HG03139 (cell line): ENCODE data around the gene DNAI1.

Experiments
- ATAC-seq: cut with Tn5 transposase; IDR thresholded peaks from one replicate; pipeline ENCODE4 v1.9.1; 2021; ENCODE audit not compliant: unreplicated experiment

The DNAI1 gene

DNA sequence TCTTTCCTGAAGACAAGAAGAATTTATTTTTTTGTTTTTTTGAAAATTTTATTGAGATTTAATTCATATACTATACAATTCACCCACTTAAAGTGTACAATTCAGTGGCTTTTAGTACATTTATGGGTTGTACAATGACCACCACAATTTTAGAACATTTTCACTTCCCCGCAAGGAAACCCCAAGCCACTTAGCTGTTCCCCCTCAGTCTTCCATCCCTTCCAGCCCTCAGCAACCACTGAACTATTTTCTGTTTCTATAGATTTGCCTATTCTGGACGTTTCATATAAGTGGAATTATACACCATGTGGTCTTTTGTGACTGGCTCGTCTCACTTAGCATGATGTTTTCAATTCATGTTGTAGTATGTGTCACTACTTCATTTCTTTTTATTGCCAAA lies 28.0 kb downstream of the DNAI1 start:
- ATAC-seq, result no peak

GRCh38 chr9:34490360-34490759 lies 31.8 kb downstream of the DNAI1 start:
- no peak for ATAC-seq

DNA sequence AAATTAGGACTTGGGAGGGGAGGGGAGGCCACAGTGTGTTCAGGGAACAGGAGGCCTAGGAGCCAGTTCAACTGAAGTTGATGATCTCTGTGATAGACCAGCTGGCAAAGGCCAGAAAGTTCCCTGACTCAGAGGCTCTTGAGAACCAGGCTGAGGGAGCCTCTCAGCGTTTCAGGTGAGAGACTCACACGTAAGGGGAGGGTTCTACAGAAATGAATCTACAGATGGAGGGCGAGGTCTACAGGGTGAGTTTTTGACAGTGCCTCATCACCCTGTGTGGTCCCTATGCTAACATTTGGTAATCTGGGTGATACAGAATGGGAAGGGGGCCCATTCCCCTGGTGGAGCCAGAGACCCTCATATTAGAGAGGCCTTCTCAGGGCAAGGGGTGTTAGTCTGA lies 32.2 kb downstream of the DNAI1 start:
- ATAC-seq, result no peak

DNA sequence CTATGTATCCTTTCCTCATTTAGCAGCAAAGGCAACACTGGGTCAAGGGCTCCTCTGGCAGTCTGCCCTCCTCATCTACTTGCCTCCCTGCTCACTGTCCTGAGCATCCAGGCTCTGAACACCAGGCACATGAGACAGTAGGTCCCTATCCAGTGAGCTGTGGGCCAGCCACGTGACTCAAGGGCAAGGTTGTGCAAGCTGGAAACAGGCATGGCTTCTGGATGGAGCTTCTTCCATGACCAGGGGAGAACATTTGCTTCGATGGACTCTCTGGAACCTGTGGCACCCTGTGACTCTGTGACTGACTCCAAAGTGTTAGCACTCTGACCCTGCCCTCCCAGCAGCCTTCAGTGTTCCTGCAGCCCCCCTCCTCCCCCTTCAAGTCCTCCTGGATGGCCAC lies 33.0 kb downstream of the DNAI1 start:
- no peak for ATAC-seq

DNA sequence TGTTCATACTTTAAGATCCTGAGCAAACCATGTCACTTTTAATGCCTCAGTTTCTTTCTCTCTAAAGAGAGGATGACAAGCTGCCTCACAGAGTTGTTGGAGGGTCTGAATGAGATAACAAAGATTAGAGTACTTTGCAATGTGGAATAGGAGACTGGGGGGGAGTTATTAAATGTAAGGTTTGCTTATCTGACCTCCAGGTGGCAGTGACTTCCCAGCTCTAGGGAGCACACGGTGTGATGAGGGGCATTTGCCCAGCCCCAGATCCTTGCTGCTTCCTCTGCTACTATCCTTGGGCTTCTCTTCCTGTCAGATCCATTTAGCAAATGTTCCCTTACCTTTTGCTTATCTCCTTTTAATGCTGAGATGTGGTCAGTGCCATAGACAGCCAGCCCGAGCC lies 33.4 kb downstream of the DNAI1 start:
- ATAC-seq, result no peak

- no peak for ATAC-seq
Observed at GRCh38 chr9:34493972-34494535, 35.4 kb downstream of the DNAI1 start.

DNA sequence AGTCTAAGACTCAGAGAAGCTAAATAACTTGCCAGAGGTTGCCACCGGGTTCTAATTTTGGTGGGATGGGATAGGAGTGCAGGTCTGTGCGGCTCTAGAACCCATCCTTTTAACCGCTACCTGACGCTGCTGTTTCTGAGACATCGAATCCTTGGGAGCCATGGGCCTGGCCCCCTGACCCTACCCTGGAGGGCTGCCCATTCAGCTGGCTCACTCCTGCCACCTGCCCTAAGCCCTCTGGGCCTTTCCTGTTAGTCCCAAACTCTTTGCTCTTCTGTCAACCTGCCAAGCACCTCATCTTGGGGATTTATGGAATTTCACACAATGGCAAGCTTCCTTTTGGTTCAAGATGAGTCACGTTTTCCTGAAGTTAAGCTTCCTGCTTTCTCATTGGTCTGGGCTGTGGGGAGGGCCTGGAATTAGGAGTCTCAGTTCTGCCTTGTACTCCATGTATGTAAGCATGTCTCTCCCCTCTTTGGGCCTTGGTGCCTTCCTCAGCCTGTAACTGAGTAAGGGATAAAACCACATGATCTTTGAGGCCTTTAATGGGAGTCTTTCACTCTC lies 37.6 kb downstream of the DNAI1 start:
- ATAC-seq, result no peak

GRCh38 chr9:34498553-34498952 lies 39.9 kb downstream of the DNAI1 start:
- no peak for ATAC-seq

DNA sequence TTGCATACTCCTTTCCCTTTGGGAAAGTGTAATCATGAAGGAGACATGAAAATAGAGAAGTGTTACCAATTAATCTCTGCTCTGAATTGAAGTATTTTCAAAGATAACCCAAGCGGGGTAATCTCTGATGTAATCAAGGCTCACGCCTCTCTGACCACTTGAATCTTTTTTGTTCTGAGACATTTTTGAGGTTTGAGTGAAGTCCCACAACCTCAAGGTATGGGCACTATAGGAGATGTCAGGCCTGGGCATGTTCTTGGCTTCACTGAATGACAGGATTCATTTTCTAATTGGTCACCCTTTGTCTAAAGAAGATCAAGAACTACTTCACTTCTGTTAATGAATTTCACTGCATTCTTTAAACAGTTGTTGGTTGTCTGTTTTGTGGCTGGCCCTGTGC lies 40.5 kb downstream of the DNAI1 start:
- no peak for ATAC-seq

DNA sequence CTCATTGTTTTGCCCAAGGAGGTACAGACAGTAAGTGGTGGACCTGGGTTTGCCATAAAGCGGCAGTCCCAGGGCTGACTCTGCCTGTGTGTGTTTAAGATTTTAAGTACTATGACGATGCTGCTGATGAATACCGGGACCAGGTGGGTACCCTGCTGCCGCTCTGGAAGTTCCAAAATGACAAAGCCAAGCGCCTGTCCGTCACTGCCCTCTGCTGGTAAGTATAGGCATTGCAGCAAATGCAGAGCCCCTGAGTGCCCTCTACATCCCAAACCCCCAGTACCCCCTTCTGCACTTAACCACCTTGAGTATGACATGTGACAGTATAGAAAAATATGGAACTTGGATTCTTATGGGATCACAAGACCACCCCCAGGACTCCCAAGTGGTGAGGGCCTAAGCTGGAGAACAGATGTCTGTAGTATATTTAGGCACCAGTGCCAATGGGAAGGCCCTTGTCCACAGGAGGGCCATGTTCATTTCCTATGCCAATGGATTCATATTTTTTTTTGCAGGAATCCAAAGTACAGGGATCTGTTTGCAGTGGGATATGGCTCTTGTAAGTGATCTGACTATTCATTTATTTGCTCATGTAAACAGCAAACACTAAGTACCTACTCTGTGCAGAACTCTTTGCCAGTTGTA lies 42.1 kb downstream of the DNAI1 start:
- no peak for ATAC-seq

DNA sequence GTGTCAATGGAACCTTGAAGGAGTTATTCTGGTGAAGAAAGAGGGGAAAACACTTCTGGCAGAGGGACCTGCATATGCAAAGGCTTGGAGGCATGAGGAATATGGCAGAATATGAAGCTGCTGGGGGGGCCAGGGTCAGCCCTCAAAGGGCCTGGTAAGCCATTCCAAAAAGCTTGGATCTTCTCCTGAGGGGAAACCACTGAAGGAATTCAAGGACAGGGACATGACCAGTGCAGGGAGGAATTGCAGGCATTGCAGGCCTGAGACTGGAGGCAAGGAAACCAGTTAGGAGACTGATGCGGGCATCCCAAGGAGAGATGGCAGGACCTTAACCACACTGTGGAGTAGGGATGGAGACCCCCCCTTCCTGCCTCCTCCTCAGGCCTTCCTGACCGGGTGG lies 42.8 kb downstream of the DNAI1 start:
- no peak for ATAC-seq

DNA sequence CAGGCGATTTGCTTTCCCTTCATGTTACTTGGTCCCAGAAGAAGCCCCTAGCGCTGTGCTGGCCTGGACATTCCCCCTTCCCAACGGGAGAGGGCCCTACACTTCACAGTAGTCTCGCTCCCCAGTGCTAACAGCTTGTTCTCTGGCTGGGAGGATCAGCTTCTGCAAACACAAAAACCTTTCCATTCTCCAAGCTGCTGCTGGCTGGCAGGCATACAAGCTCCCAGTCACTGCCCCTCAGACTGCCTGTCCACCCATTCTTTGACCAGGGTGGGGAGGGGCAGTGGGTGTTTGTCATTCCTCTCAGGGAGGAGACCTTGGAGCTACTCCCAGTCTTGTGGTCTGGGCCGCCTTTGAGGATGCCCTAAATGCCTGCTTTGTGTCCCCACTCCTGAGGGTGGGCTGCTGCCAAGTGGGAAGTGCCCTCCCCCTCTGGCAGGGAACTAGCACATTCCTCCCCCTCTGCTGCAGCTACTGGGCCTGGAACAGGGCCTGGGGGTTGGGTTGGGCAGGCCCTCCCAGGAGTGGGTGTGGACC lies 43.4 kb downstream of the DNAI1 start:
- no peak for ATAC-seq

- ATAC-seq, result no peak
Observed at GRCh38 chr9:34502471-34502870, 43.9 kb downstream of the DNAI1 start.

DNA sequence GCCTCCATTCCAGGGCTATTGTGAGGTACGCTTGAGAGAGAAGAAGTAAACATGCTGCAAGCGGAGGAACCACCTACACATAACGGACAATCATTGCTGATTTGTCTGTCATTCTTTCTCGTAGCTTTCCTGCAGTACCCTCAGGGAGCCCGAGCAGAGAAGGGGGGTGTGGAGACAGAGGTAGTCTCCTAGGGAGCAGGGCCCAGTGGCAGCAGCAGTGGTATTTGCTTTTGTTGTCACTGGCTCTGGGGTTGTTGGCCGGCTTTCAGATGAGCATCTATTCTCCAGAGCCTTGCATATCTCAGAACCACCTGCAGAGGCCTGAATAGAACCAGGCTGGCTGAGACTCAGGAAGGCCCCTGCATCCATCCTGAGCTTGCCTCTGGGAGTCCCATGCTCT lies 44.3 kb downstream of the DNAI1 start:
- ATAC-seq, result no peak

DNA sequence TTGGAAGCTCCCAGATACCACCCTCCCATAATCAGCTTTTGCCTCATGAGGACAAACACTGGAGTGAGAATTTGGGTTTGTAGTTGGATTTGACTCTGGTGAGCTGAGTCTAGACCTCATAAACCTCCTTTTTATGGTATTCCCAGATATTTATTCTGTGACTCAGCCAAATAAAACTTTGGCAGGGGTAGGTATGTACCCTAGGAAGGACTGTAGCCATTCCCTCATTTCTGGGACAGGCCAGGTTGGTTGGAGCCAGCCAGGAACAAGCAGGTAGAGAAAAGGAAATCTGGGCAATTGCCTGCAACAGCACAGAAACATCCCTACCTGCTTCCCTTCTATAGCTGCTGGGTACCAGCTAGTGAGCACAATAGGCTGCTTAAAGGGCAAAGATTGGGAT lies 44.8 kb downstream of the DNAI1 start:
- ATAC-seq, result no peak

- no peak for ATAC-seq
Observed at GRCh38 chr9:34505370-34506120, 46.9 kb downstream of the DNAI1 start.

- ATAC-seq, result no peak
Observed at GRCh38 chr9:34506623-34507022, 48.0 kb downstream of the DNAI1 start.

DNA sequence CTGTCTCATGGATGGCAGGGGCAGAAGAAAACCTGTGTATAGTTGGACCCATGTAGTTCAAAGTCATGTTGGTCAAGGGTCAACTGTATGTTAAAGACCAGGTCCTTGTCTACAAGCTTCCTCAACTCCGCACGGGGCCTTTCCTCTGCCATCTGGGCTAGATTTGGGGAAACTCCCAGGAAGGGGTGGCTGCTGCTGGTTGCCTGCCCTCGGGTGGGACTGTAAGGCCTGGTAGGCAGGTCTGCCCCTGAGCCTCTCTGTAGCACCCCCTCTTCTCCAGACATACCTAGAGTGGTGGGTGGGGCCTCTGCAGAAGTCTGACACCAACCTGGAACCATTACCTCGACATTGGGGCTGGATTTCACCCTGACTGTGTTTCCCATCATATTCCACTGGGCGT lies 49.0 kb downstream of the DNAI1 start:
- ATAC-seq, result no peak

DNA sequence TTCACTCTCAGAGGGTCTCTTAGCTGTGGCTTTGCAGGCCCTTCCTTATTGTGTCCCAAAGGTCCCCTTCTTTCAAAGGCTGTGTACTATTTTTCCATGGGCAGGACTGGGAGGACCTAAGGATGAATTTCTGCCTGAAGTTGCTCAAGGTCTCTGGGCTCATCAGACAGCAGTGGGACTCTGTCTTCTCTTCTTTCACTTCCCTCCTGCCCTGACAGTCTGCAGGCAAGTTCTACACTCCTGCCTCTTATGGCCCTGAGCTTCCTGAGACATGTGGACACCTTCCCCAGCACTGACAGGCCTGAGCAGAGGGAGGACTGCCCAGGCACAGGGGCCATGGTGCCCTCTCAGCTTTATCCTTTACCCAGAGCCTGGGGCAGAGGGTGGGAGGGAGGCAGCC lies 49.4 kb downstream of the DNAI1 start:
- no peak for ATAC-seq

DNA sequence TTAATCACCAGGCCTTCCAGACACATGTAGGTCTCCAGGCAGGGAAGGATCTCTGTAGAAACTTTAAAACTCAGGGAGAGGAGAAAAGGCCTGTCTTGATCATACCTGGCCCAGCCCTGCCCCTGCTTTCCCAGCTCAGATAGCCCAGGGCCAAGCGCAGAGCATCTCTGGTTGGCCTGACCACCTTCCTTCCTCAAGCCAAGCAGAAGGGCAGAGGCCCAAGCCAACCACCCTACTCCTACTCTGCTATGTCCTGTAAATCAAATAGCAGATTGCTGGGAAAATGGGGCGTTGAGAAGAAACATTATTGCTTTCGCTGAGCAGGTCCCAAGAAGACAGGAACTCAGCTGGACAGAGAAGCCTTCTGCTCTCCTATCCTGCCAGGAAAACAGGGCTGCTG lies 49.9 kb downstream of the DNAI1 start:
- no peak for ATAC-seq

- ATAC-seq, result no peak
Observed at GRCh38 chr9:34508951-34509350, 50.3 kb downstream of the DNAI1 start.
